SH-SY5Y (cell line): Measurements from ENCODE around the gene PROCA1.

Experiments used
- GATA2 ChIP-seq: IDR thresholded peaks from 2 replicates; pipeline ENCODE4 v1.6.1; 2011; ENCODE audit warnings: mild to moderate bottlenecking, low read depth, low read length
- GATA3 ChIP-seq: IDR thresholded peaks from 2 replicates; pipeline ENCODE4 v1.6.1; 2011; ENCODE audit warnings: low read depth, mild to moderate bottlenecking, low read length, moderate library complexity

DNA sequence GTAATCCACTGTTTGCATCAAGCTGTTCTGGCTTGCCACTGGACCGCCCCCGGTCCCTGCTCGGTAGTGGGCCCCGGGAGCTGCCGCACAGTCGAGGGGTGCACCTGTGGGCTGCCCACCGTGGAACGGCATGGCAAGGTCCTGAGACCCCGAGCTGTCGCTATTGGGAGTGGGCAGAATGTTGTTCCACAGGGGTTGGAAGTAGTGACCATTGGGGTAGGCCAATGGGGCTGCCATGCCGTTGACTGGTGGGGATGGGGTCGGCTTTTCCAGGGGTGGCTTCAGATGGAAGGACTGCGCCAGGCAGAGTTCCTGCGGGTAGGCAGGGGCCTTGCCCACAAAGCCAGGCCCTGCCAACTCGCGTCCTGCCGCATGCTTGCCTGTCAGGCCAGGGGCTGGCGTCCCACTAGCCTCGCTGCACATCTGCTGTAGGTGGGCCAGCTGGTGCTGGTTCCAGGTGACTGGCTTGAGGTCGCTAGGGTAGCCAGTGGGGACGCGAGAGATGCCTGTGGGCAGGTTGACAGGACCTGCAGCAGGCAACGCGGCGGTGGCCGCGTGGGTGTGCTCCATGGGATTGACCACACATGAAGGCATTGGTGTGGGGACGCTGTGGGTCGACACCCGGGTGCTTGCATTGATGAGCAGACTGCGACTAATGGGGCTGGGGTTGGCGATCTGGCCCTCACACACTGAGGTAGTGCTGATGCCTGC lies 46.9 kb upstream of the PROCA1 start:
- TF ChIP-seq GATA2, result no peak
- no peak for TF ChIP-seq GATA3
